Cerebellar nuclear complex (tissue), 1 donor: ENCODE results near the gene THBS4.

ENCODE experiments used
- DNase-seq, 2 experiments: peaks; one replicate each; lab custom pipeline; 2025; lab: John Stamatoyannopoulos, UW

The THBS4 gene

GRCh38 chr5:80116465-80116864 is 81.3 kb downstream of the THBS4 start:
- DNase-seq, result no peak

- DNase-seq, result no peak
Observed at GRCh38 chr5:80117446-80117845, 82.3 kb downstream of the THBS4 start.

GRCh38 chr5:80119372-80119771 is 84.2 kb downstream of the THBS4 start:
- no peak for DNase-seq

GRCh38 chr5:80122579-80122978 is 87.4 kb downstream of the THBS4 start:
- DNase-seq, result no peak

- no peak for DNase-seq
Observed at GRCh38 chr5:80124121-80124918, 89.2 kb downstream of the THBS4 start.

- no peak for DNase-seq
Observed at GRCh38 chr5:80125022-80125961, 90.1 kb downstream of the THBS4 start.

- DNase-seq, result no peak
Observed at GRCh38 chr5:80125962-80126480, 90.9 kb downstream of the THBS4 start.

- DNase-seq, result no peak
Observed at GRCh38 chr5:80127116-80127552, 92.0 kb downstream of the THBS4 start.

GRCh38 chr5:80128141-80128540 is 93.0 kb downstream of the THBS4 start:
- DNase-seq, result no peak

GRCh38 chr5:80129146-80129545 is 94.0 kb downstream of the THBS4 start:
- no peak for DNase-seq
